ENCODE measurements around the gene PRSS53. TPM values are rescaled to one million over a fixed set of nuclear protein-coding genes. Genes with fewer than 3 reads are reported as not detected.
A peak's percentile ranks its signal among the peaks of the same experiment; 100 is the strongest.

Gene PRSS53
- total and polyA plus RNA-seq, 4 donors, result 2.0 to 9.8 (median 4.8) TPM

GRCh38 chr16:31118223-31119155, 29.7 kb upstream of the PRSS53 start:
- H3K27ac ChIP-seq (ENCODE audit: low read depth, low read length), result peak overlapping the region; percentile 86
- no peak for DNase-seq (ENCODE audit: low read depth in 4 of 6, low spot score in 6 of 6)
- H3K4me3 ChIP-seq (ENCODE audit: low read depth, low read length), result peak overlapping the region; percentile 64
- no peaks in the 10 kb centered on the region for H3K27me3 ChIP-seq (ENCODE audit: control insufficient read depth, insufficient read depth, low read length)
- peaks cover 41% of the 10 kb centered on the region for H3K36me3 ChIP-seq (ENCODE audit: control insufficient read depth, insufficient read depth, low read length)
- no peaks in the 10 kb centered on the region for H3K9me3 ChIP-seq (ENCODE audit: control insufficient read depth, insufficient read depth, low read length)
- WGBS (ENCODE audit: insufficient coverage), result 38% methylated on average over 4 of the region's 9 CpGs
- H3K4me1 ChIP-seq (ENCODE audit: control insufficient read depth, insufficient read depth, low read length), result peaks cover 19% of the 10 kb centered on the region

- WGBS (ENCODE audit: insufficient coverage), result under 1% methylated on average over 62 of the region's 68 CpGs
- Histone ChIP-seq H3K36me3 (ENCODE audit: control insufficient read depth, insufficient read depth, low read length) (peaks cover 42% of the 10 kb centered on the region), H3K27ac (ENCODE audit: low read depth, low read length) (peak within 1 kb of the TSS; percentile 86), H3K9me3 (ENCODE audit: control insufficient read depth, insufficient read depth, low read length) (no peaks in the 10 kb centered on the region), H3K4me3 (ENCODE audit: low read depth, low read length) (peak within 1 kb of the TSS; percentile 64), H3K4me1 (ENCODE audit: control insufficient read depth, insufficient read depth, low read length) (peaks cover 19% of the 10 kb centered on the region), H3K27me3 (ENCODE audit: control insufficient read depth, insufficient read depth, low read length) (no peaks in the 10 kb centered on the region)
- peak; percentile 89 to 100 (median 98) for DNase-seq (ENCODE audit: low read depth in 4 of 6, low spot score in 6 of 6)
These were observed 28.9 kb upstream of the PRSS53 start, which contains the start of gene KAT8 for GRCh38 chr16:31117384-31118222. KAT8 (plus strand) TSS chr16:31117664; CDS start chr16:31117682, 18 bp downstream.

- 100% methylated on average over 4 of the region's 8 CpGs for WGBS (ENCODE audit: insufficient coverage)
- H3K9me3 ChIP-seq (ENCODE audit: control insufficient read depth, insufficient read depth, low read length), result no peaks in the 10 kb centered on the region
- no peak overlapping the region for H3K27ac ChIP-seq (ENCODE audit: low read depth, low read length)
- peaks cover 47% of the 10 kb centered on the region for H3K36me3 ChIP-seq (ENCODE audit: control insufficient read depth, insufficient read depth, low read length)
- peaks cover 27% of the 10 kb centered on the region for H3K4me1 ChIP-seq (ENCODE audit: control insufficient read depth, insufficient read depth, low read length)
- no peak for DNase-seq (ENCODE audit: low read depth in 4 of 6, low spot score in 6 of 6)
- no peak overlapping the region for H3K4me3 ChIP-seq (ENCODE audit: low read depth, low read length)
- H3K27me3 ChIP-seq (ENCODE audit: control insufficient read depth, insufficient read depth, low read length), result no peaks in the 10 kb centered on the region
These were observed 25.7 kb upstream of the PRSS53 start for GRCh38 chr16:31114468-31114867.

- 81% methylated on average over 3 of the region's 5 CpGs for WGBS (ENCODE audit: insufficient coverage)
- DNase-seq (ENCODE audit: low read depth in 4 of 6, low spot score in 6 of 6), result no peak
- H3K27ac ChIP-seq (ENCODE audit: low read depth, low read length), result no peak overlapping the region
- H3K27me3 ChIP-seq (ENCODE audit: control insufficient read depth, insufficient read depth, low read length), result no peaks in the 10 kb centered on the region
- no peaks in the 10 kb centered on the region for H3K9me3 ChIP-seq (ENCODE audit: control insufficient read depth, insufficient read depth, low read length)
- peaks cover 30% of the 10 kb centered on the region for H3K4me1 ChIP-seq (ENCODE audit: control insufficient read depth, insufficient read depth, low read length)
- no peak overlapping the region for H3K4me3 ChIP-seq (ENCODE audit: low read depth, low read length)
- H3K36me3 ChIP-seq (ENCODE audit: control insufficient read depth, insufficient read depth, low read length), result peaks cover 47% of the 10 kb centered on the region
These were observed 24.7 kb upstream of the PRSS53 start for GRCh38 chr16:31113121-31114120.

- H3K4me1 ChIP-seq (ENCODE audit: control insufficient read depth, insufficient read depth, low read length), result peaks cover 27% of the 10 kb centered on the region
- H3K9me3 ChIP-seq (ENCODE audit: control insufficient read depth, insufficient read depth, low read length), result no peaks in the 10 kb centered on the region
- H3K27me3 ChIP-seq (ENCODE audit: control insufficient read depth, insufficient read depth, low read length), result no peaks in the 10 kb centered on the region
- H3K4me3 ChIP-seq (ENCODE audit: low read depth, low read length), result no peak overlapping the region
- 82% methylated on average over 2 of the region's 2 CpGs for WGBS (ENCODE audit: insufficient coverage)
- peaks cover 47% of the 10 kb centered on the region for H3K36me3 ChIP-seq (ENCODE audit: control insufficient read depth, insufficient read depth, low read length)
- no peak overlapping the region for H3K27ac ChIP-seq (ENCODE audit: low read depth, low read length)
- DNase-seq (ENCODE audit: low read depth in 4 of 6, low spot score in 6 of 6), result no peak
These were observed 24.0 kb upstream of the PRSS53 start for GRCh38 chr16:31112711-31113110.

- peaks cover 47% of the 10 kb centered on the region for H3K36me3 ChIP-seq (ENCODE audit: control insufficient read depth, insufficient read depth, low read length)
- H3K4me1 ChIP-seq (ENCODE audit: control insufficient read depth, insufficient read depth, low read length), result peaks cover 26% of the 10 kb centered on the region
- no peaks in the 10 kb centered on the region for H3K9me3 ChIP-seq (ENCODE audit: control insufficient read depth, insufficient read depth, low read length)
- H3K27me3 ChIP-seq (ENCODE audit: control insufficient read depth, insufficient read depth, low read length), result no peaks in the 10 kb centered on the region
- WGBS (ENCODE audit: insufficient coverage), result 94% methylated on average over 19 of the region's 23 CpGs
- H3K4me3 ChIP-seq (ENCODE audit: low read depth, low read length), result no peak overlapping the region
- DNase-seq (ENCODE audit: low read depth in 4 of 6, low spot score in 6 of 6), result no peak
- no peak overlapping the region for H3K27ac ChIP-seq (ENCODE audit: low read depth, low read length)
These were observed 23.2 kb upstream of the PRSS53 start for GRCh38 chr16:31111881-31112466.

GRCh38 chr16:31110106-31111034, 21.6 kb upstream of the PRSS53 start:
- Histone ChIP-seq H3K27ac (ENCODE audit: low read depth, low read length) (no peak overlapping the region), H3K27me3 (ENCODE audit: control insufficient read depth, insufficient read depth, low read length) (no peaks in the 10 kb centered on the region), H3K4me3 (ENCODE audit: low read depth, low read length) (no peak overlapping the region), H3K9me3 (ENCODE audit: control insufficient read depth, insufficient read depth, low read length) (no peaks in the 10 kb centered on the region), H3K36me3 (ENCODE audit: control insufficient read depth, insufficient read depth, low read length) (peaks cover 47% of the 10 kb centered on the region), H3K4me1 (ENCODE audit: control insufficient read depth, insufficient read depth, low read length) (peaks cover 25% of the 10 kb centered on the region)
- no peak for DNase-seq (ENCODE audit: low read depth in 4 of 6, low spot score in 6 of 6)
- WGBS (ENCODE audit: insufficient coverage), result 92% methylated on average over 24 of the region's 26 CpGs

GRCh38 chr16:31109622-31110021, 20.9 kb upstream of the PRSS53 start:
- 94% methylated on average over 7 of the region's 12 CpGs for WGBS (ENCODE audit: insufficient coverage)
- no peak for DNase-seq (ENCODE audit: low read depth in 4 of 6, low spot score in 6 of 6)
- Histone ChIP-seq H3K4me1 (ENCODE audit: control insufficient read depth, insufficient read depth, low read length) (peaks cover 25% of the 10 kb centered on the region), H3K36me3 (ENCODE audit: control insufficient read depth, insufficient read depth, low read length) (peaks cover 47% of the 10 kb centered on the region), H3K27me3 (ENCODE audit: control insufficient read depth, insufficient read depth, low read length) (no peaks in the 10 kb centered on the region), H3K27ac (ENCODE audit: low read depth, low read length) (no peak overlapping the region), H3K9me3 (ENCODE audit: control insufficient read depth, insufficient read depth, low read length) (no peaks in the 10 kb centered on the region), H3K4me3 (ENCODE audit: low read depth, low read length) (no peak overlapping the region)
